Measurements from ENCODE around the gene PRPF6. TPM values are rescaled to one million over a fixed set of nuclear protein-coding genes. Genes with fewer than 3 reads are reported as not detected.
A peak's percentile ranks its signal among the peaks of the same experiment; 100 is the strongest.

Gene PRPF6
- total and polyA plus RNA-seq, 2 donors from 2014 or later: 51.3 to 73.3 TPM

- no peak overlapping the region for H3K4me3 ChIP-seq (ENCODE audit: low read length in 3 of 3)
- intact Hi-C loops (cut with DNase I): no loop called here
- FAIRE-seq (no peak), DNase-seq (peak in 1 of 5 donors; percentile 65)
- no peaks in the 10 kb centered on the region for H3K27me3 ChIP-seq (ENCODE audit: control insufficient read depth, insufficient read depth, low read length)
- no peaks in the 10 kb centered on the region for H3K4me1 ChIP-seq (ENCODE audit: control insufficient read depth in 2 of 3, insufficient read depth in 2 of 3, low read depth in 1 of 3, low read length in 3 of 3)
- no peaks in the 10 kb centered on the region for H3K9me3 ChIP-seq (ENCODE audit: control insufficient read depth in 2 of 3, insufficient read depth in 1 of 3, low read length in 3 of 3)
- H3K36me3 ChIP-seq (ENCODE audit: control insufficient read depth in 2 of 3, insufficient read depth in 3 of 3, low read length in 3 of 3): peaks cover 2 to 51% (median 24%) of the 10 kb centered on the region in 3 donors
- no peak overlapping the region for H3K9ac ChIP-seq (ENCODE audit: low read length in 3 of 3)
- no peak overlapping the region for H3K27ac ChIP-seq (ENCODE audit: low read depth in 2 of 2, low read length in 2 of 2)
- TF ChIP-seq CTCF (IDR thresholded peaks at IDR 0.05; ENCODE audit: borderline replicate concordance, extremely low read depth, insufficient read depth): no peak
These were observed 48.2 kb upstream of the PRPF6 start for GRCh38 chr20:63932606-63933160.

GRCh38 chr20:63933646-63934045, 47.3 kb upstream of the PRPF6 start:
- intact Hi-C loops (cut with DNase I): no loop called here
- no peak overlapping the region for H3K27ac ChIP-seq (ENCODE audit: low read depth in 2 of 2, low read length in 2 of 2)
- FAIRE-seq (no peak), DNase-seq (no peak)
- H3K9ac ChIP-seq (ENCODE audit: low read length in 3 of 3): no peak overlapping the region
- no peaks in the 10 kb centered on the region for H3K27me3 ChIP-seq (ENCODE audit: control insufficient read depth, insufficient read depth, low read length)
- H3K4me3 ChIP-seq (ENCODE audit: low read length in 3 of 3): no peak overlapping the region
- peaks cover 2 to 44% (median 17%) of the 10 kb centered on the region in 3 donors for H3K36me3 ChIP-seq (ENCODE audit: control insufficient read depth in 2 of 3, insufficient read depth in 3 of 3, low read length in 3 of 3)
- no peaks in the 10 kb centered on the region for H3K4me1 ChIP-seq (ENCODE audit: control insufficient read depth in 2 of 3, insufficient read depth in 2 of 3, low read depth in 1 of 3, low read length in 3 of 3)
- H3K9me3 ChIP-seq (ENCODE audit: control insufficient read depth in 2 of 3, insufficient read depth in 1 of 3, low read length in 3 of 3): no peaks in the 10 kb centered on the region
- TF ChIP-seq CTCF (IDR thresholded peaks at IDR 0.05; ENCODE audit: borderline replicate concordance, extremely low read depth, insufficient read depth): no peak

- H3K4me1 ChIP-seq (ENCODE audit: control insufficient read depth in 2 of 3, insufficient read depth in 2 of 3, low read depth in 1 of 3, low read length in 3 of 3): no peaks in the 10 kb centered on the region
- peaks cover 2 to 38% (median 12%) of the 10 kb centered on the region in 3 donors for H3K36me3 ChIP-seq (ENCODE audit: control insufficient read depth in 2 of 3, insufficient read depth in 3 of 3, low read length in 3 of 3)
- H3K27me3 ChIP-seq (ENCODE audit: control insufficient read depth, insufficient read depth, low read length): no peaks in the 10 kb centered on the region
- no peak overlapping the region for H3K4me3 ChIP-seq (ENCODE audit: low read length in 3 of 3)
- no peak overlapping the region for H3K9ac ChIP-seq (ENCODE audit: low read length in 3 of 3)
- no peak overlapping the region for H3K27ac ChIP-seq (ENCODE audit: low read depth in 2 of 2, low read length in 2 of 2)
- H3K9me3 ChIP-seq (ENCODE audit: control insufficient read depth in 2 of 3, insufficient read depth in 1 of 3, low read length in 3 of 3): no peaks in the 10 kb centered on the region
- intact Hi-C loops (cut with DNase I): no loop called here
- FAIRE-seq (no peak), DNase-seq (peak in 1 of 5 donors; percentile 63)
- no peak for TF ChIP-seq CTCF (IDR thresholded peaks at IDR 0.05; ENCODE audit: borderline replicate concordance, extremely low read depth, insufficient read depth)
These were observed 46.5 kb upstream of the PRPF6 start for GRCh38 chr20:63934271-63935068.
